GM12874 (cell line): ENCODE results near the gene CCDC187.

ENCODE experiments used
- TF ChIP-seq, protein P1 (sequence below): IDR thresholded peaks from 2 replicates; pipeline ENCODE4 v1.5.1; 2011; ENCODE audit warnings: low read depth, mild to moderate bottlenecking, control low read depth, low read length, moderate library complexity; ENCODE audit not compliant: insufficient read depth

Gene CCDC187

GRCh38 chr9:136291306-136292025 lies 12.4 kb downstream of the CCDC187 start:
- TF ChIP-seq, protein P1, sequence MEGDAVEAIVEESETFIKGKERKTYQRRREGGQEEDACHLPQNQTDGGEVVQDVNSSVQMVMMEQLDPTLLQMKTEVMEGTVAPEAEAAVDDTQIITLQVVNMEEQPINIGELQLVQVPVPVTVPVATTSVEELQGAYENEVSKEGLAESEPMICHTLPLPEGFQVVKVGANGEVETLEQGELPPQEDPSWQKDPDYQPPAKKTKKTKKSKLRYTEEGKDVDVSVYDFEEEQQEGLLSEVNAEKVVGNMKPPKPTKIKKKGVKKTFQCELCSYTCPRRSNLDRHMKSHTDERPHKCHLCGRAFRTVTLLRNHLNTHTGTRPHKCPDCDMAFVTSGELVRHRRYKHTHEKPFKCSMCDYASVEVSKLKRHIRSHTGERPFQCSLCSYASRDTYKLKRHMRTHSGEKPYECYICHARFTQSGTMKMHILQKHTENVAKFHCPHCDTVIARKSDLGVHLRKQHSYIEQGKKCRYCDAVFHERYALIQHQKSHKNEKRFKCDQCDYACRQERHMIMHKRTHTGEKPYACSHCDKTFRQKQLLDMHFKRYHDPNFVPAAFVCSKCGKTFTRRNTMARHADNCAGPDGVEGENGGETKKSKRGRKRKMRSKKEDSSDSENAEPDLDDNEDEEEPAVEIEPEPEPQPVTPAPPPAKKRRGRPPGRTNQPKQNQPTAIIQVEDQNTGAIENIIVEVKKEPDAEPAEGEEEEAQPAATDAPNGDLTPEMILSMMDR, result no peak

GRCh38 chr9:136290508-136291000 lies 13.3 kb downstream of the CCDC187 start:
- TF ChIP-seq, protein P1, result no peak

- TF ChIP-seq, protein P1, result no peak
Observed at GRCh38 chr9:136289651-136290507, 14.0 kb downstream of the CCDC187 start.

- TF ChIP-seq, protein P1, result no peak
Observed at GRCh38 chr9:136287960-136288753, 15.7 kb downstream of the CCDC187 start.

DNA sequence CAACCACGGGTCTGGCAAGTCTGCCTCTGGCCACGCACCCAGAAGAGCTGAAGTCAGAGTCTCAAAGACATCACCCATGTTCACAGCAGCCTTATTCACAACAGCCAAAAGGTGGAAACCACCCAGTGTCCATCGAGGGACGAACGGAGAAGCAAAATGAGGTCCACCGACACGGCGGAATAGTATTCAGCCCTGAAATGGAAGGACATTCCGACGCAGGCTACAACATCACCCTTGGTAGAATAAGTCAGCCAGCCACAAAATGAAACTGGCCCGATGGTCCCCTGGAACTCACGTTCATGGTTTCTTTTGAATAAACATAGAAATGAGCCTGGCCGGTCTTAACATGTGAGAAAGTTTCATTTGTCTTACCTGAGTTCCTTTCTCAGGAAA lies 16.9 kb downstream of the CCDC187 start:
- TF ChIP-seq, protein P1, result no peak

DNA sequence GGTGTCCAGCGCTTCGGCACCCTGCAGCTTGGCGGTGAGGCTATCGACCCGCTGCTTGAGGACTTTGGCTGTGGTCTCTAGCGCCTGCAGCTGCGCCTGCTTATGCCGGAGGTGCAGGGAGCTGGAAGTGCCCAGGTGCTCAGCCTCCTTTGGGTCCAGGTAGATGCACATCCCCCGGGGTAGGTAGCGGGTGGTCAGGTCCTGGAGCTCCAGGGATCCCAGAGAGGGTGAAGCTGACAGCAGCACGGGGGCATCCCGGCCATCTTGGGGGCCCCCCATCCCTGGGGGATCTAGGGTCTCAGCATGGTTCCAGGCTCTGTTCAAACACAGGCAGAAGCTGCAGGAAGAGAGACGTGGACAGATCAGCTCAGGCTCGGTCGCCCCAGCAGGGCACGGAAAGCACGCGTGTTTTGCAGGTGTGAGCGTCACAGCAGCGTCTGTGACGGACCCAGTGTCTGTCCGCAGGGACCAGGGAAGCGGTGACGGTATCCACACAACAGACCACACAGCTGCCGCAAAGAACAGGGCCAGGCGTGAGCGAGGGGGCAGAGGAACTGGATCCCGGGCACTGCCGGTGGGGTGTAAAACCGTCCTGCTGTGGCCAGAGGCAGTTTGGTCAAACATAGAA lies 17.4 kb downstream of the CCDC187 start:
- TF ChIP-seq, protein P1, result no peak
